Activated CD8-positive, alpha-beta memory T cell treated with anti-CD3 and anti-CD28 coated beads, Interleukin-2, amount 50 U/mL, for 1 hour (primary cell): ENCODE measurements around the gene ZNF189.

Source experiments
- DNase-seq: peaks from one replicate; pipeline ENCODE4 v3.0.0-alpha.2; 2020; ENCODE audit errors: extremely low read depth

Gene ZNF189

DNA sequence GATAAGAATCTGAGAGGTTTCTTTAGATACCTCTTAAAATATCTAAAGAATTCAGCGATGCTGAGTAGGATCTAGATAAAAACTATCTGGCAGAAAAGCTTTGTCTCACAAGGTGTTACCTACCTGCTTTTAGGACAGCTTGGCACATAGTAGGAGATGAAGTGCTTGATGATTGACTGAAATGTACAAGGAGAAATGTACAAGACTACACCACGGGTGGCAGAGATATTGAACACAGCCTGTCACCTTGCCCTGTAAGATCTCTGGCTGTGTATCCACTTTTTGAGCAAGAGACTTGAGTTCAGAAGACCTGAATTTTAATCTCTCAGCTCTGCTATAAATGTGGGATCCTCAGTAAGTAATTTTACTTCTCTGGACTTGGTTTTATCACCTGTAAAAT lies 21.2 kb downstream of the ZNF189 start:
- no peak for DNase-seq

DNA sequence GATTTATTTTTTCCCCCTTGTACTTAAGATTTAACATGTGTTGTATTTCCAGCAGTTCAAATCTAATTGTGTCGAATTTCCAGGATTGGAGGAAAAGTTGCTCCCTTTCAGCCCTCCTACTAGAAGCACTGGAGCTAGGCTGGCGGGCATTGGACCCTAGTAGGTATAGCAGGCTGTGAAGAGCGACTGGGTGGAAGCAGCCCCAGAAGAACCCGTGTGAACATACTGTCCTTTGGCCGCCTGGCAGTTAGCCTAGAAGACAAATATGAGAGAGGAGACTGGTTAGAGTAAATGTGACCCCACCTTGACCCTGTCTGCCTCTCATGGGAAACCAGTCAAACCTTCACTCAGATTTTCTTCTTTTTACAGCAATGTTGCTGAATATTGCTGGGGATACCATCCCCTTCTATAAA lies 23.0 kb downstream of the ZNF189 start:
- DNase-seq = no peak

DNA sequence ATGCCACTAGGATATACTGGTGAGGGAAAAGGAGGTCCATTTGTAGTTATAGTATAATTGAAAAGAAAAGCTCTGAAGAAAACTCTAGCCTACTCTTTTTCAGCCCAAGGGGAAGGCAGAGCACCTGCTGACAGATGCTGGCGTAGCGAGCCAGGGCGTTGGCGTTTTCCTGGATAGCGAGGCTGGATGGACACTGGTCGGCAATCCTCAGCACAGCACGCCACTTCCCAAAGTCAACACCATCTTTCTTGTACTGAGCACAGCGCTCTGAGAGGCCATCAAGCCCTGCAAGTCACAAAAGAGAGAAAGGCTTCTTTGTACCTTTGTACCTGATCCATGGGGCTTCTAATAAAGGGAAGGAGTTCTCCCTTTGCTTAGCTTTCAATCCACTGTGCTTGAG lies 28.7 kb downstream of the ZNF189 start:
- no peak for DNase-seq

DNA sequence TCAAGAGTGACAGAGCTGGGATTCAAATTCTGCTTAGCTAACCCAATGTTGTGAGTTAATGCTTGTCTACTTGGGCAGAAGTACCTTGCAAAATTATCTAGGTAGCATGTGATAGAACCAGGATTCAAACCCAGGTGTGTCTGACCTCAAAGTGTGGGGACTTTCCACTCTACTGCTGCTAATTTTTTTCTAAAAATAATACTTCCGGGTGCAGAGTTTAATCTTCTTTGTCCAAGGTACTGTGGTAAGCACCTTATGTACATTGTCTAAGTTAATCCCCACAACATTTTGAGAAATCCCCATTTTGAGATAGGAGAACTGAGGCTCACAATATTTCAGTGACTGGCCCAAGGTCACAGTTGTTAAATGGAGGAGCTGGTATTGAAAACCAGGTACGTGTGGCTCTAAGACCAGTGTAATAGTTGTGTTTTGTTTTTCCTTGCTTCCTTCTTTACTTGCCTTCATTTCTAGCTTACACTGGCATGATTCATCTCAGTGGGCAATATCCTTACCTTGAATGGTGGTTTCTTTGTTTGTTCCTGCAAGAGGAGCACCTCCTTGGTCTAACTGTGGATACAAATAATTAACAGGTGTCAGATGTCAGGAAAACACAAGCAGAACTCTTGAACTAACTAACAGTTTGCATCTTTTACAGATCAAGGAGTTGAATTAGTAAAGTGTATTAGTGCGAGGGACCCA lies 29.5 kb downstream of the ZNF189 start:
- no peak for DNase-seq

DNA sequence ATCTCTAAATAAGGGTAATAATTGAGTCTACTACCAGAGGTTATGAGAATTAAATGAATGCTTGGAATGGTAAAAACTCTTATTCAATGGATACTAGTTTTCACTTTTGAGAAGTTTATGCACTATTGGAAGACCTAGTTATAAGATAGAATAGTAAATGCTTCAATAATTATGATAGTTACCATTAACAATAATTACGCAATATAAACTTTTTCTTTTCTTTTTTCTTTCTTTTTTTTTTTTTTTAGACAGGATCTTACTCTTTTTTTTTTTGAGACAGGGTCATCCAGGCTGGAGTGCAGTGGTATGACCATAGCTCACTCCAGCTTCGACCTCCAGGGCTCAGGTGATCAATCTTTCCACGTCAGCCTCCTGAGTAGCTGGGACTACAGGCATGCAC lies 30.3 kb downstream of the ZNF189 start:
- DNase-seq = no peak

DNA sequence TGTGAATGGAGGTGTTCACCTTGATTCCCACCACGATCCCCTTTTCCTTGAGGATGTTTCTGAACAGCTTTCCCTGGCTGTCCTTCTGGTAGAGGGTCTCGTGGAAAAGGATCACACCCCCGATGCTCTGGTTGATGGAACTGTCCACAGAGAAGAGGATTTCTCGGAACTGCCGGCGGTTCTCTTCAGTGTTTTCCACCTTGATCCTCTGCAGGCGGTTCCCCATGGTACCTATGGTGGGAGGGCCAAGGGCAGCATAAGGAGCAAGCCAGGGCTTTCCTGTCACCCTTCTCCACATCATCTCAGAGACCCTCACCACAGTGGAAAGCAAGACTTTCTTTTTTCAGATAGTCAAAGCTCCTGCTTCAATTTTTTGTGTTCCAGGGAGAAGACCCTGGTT lies 31.1 kb downstream of the ZNF189 start:
- DNase-seq = no peak

DNA sequence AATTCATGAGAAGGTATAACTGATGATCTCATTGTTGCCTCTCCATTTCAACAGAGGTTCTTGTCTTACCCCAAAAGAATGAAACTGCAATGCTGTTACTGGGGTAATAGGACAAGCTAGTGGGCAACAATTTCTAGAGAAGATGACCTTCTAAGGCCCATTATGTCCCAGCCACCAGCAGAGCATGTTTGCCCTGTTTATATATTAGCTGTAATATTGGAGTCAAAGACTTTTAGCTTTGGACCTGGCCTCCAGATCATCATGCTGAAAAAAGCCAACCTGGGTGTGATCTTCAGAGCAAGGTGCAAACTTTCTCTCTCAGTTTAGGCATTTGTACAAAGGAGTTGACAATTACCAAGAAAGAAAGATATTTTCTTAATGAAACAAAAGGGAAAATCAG lies 33.5 kb downstream of the ZNF189 start:
- DNase-seq = no peak

DNA sequence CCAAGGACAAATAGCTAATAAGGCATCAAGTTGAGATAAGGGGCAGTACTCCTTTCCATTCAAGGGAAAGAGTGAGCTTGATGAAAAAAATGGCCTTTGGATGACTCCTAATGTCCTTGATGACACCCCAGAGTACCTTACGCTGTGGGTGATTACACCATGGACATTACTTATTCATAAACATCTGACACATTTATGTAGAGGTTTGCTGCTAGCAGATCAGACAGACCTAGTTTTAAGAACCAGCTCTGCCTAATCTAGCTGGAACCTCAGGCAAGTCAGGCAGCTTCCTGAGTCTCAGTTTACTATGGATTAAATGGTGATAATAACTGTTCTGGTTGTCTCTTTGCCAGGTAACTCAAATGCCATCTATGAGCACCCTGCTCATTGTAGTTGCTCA lies 34.1 kb downstream of the ZNF189 start:
- DNase-seq = no peak

DNA sequence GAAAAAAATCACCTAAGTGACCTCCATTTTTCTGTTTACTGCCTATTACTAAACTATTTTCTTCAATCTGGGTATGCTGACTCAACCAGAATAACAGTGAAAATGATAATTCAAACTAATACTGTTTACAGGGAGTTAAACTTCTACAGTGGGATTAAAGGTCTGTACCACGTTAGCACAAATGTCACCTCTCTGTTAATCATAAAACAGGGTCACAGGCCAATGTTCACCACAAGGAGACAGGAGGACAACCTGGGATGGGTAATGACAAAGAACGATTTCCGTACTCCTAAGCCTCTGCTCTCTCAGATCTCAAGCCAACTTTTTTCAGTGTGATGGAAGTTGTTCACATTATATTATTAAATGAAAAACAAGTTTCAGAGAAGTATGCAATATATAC lies 34.6 kb downstream of the ZNF189 start:
- no peak for DNase-seq

DNA sequence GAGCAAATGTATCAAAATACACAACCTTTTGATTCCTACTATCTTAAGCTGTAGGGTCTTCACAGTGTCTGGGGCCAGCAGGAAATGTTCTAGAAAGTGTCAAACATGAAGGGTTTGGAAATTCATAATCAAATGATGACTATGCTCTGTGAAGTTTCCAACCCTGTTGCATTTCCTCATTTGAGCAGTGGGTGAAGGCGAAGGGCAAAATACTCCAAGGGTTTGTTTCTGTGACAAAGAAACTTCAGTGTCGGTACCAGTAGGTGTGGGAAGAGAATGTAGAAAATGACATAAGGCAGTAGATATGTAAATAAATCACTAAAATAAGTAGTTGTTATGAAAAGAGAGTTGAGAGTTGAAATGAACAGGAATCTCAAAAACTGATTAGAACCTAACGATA lies 36.3 kb downstream of the ZNF189 start:
- no peak for DNase-seq

DNA sequence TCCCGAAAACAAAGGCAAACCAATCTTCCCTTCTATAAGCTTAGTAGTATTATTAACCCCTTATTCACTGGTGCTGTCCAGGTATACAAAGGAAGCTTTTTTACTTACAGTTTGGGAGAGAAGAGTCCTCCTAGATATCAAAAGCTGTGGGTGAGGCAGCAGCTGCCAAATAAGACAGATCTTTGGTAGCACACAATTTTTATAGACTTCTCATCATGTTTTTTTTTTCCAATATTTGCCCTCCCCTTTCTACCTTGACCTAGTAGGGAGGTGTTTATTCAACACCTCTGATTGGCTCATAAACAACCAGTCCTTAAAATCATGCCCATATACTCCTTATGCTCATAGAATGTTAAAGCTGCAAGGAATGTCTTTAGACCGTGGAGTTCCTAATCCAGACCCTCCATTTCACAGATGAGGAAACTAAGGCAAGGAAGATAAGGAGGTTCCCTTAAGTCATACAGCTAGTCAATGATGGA lies 37.0 kb downstream of the ZNF189 start, which contains the start of gene ALDOB:
Gene ALDOB, minus strand, starts transcription at position 174 of the 479 bp plus-strand sequence. CDS start 4,887 bp downstream, outside the sequence.
- DNase-seq = no peak

DNA sequence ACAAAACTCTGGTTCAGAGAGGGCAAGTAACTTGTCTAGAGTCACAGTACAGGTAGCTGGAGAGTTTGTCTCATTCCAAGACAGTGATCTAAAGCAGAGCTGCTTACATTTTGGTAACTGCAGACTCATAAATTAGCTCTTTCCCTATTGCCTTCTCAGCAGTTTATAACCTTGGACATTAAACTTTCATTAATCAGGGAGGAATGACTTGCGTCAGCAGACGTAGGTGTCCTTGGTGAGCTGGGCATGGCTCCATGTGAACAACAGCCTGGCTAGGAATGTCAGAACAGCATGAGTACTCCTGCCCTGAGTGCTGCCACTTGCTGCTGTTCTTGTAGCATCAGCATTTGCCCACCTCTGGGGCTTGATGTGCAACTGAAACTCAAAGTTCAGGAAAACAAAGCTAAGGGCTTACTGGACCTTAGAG lies 39.2 kb downstream of the ZNF189 start:
- DNase-seq = no peak

DNA sequence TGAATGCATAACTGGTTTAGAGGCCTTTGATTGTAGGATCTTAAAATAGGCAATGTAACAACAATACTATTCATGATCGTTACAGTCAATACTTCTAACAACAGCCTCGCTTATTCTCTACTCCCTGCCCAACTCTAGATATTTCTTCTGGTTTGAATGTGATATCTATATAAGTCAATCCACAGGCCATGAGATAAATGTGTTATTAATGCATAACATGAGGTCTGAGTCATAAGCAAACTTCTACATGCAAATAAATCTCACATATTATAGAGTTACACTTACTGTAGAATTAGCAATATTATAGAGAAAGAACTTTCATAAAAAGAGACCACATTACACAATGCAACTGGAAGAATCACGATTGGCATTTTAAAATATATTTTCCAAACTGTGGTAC lies 39.9 kb downstream of the ZNF189 start:
- DNase-seq = no peak

DNA sequence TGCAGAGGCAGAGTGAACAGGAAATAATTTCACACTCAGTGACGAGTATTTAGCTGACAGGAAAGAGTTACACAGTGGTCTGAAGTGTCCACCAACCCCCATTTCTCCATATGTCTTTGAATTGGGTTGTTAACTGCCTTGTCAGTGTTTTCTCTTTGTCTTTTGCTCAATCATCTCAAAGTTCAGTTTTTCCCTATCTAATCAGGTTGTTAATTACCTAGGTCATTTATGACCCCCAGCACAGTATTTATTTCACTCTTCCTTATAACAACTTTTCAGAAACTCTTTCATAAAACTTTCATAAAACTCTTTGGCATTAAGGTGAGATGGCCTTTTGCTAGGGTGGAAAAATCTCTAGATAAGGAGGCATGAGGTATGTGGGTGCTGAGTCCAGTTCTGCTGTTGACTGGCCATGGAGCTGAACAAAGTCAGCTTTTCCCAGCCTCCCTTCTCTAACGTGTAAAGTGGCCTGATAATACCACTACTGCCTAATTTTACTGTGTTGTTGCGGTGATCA lies 42.1 kb downstream of the ZNF189 start:
- no peak for DNase-seq

DNA sequence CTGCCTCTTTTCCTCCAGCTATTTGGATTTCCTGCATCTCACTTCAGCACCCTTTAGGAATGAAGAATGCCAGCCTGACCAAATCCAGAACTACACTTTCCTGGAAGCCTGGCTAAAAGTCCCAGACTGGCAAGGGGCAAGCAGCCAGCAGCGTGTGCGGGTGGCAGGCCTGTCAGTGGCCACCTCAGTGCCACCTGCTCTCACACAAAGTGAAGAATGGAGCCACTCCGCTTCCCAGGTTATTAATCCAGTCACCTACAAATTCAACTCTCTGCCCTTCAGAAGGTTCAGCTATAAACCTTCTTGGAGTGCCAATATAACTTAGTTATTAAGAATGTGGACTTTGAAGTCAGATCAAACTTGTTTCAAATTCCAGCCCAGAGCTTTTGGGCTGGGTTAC lies 43.7 kb downstream of the ZNF189 start:
- DNase-seq = no peak

DNA sequence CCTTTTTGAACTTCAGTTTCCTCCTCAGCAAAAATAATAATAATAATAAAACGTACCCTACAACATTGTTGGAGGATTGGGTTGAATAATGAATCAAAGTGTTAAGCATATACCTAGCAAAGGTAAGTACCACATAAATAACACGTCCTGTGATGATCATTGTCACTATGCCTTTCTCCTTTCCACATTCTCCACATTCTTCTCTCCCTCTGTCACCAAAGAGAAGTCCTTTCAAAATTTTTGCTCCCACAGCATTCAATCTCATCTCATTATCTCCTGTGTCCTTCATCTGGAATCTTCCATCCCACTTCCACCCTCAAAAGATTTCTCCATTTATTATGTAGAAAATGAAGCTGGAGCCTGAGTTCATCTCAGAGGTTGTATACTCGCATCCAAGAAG lies 44.1 kb downstream of the ZNF189 start:
- no peak for DNase-seq

DNA sequence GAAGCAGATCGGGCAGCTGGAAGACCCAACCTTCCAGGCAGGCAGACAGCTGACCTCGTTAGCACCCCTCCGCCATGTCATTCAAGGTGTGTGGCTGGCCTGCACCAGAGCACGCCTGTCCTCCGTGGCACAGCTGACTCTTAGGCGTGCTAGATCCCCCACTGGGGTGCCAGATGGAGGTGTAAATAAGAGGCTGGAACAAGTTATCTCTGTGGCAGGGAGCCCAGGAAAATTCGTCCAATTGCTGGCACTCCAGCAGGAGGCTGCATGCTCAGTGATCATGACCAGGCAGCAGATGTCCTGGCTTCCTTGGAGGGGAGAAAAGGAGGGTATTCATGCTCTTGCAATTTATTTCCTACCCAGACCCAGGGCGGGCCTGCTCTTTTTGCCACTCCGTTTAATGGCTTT lies 44.7 kb downstream of the ZNF189 start:
- DNase-seq = no peak

DNA sequence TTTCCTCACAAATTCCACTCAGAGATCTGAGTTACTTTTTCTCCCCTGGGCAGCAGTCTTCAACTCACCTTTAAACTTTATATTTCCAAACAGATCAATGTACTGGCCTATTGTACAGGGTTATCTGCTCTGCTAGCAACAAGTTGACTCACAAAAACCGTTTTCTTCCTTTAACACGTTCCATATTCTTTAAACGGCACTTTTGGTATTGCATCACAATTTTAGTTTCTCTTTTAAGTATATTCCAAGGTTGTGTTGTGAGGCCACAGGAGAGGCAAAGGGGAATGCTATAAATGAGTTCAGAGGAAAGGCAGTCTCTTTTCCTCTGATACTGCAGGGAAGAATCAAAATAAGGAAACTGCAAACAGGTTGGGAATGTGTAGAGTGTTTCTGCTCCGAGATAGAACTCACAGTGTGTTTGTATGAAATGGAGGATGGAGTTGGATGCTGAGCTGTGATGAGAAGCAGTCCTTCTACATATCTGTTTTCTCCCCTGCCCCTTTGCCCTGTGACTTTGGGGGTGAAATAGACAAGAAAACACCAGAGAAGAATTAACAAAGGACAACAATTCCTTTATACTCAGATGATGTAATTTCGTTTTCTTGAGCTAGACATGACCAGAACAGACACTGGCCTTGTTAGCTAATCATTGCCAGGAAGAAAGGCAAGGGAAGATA lies 46.8 kb downstream of the ZNF189 start:
- no peak for DNase-seq

DNA sequence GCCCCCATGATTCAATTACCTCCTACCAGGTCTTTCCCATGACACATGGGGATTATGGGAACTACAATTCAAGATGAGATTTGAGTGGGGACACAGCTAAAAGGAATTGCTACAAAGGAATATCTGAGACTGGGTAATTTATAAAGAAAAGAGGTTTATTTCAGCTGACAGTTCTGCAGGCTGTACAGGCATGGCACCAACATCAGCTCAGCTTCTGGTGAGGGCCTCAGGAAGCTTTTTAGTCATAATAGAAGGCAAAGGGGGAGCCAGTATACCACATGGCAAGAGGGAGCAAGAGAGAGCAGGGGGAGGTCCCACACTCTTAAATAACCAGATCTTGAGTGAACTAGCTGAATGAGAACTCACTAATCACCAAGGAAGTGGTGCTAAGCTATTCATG lies 48.1 kb downstream of the ZNF189 start:
- no peak for DNase-seq

DNA sequence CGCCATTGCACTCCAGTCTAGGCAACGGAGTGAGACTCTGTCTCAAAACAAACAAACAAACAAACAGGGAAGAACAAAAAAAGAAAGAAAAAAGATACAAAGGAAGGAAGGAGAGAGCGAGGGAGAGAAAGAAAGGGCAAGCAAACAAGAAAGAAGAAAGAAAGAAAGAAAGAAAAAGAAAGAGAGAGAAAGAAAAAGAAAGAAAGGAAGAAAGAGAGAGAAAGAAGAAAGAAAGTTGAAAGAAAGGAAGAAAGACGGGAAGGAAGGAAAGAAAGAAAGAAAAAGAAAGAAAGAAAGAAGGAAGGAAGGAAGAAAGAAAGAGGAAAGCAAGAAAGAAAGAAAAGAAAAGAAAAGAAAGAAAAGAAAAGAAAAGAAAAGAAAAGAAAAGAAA lies 50.0 kb downstream of the ZNF189 start:
- no peak for DNase-seq

DNA sequence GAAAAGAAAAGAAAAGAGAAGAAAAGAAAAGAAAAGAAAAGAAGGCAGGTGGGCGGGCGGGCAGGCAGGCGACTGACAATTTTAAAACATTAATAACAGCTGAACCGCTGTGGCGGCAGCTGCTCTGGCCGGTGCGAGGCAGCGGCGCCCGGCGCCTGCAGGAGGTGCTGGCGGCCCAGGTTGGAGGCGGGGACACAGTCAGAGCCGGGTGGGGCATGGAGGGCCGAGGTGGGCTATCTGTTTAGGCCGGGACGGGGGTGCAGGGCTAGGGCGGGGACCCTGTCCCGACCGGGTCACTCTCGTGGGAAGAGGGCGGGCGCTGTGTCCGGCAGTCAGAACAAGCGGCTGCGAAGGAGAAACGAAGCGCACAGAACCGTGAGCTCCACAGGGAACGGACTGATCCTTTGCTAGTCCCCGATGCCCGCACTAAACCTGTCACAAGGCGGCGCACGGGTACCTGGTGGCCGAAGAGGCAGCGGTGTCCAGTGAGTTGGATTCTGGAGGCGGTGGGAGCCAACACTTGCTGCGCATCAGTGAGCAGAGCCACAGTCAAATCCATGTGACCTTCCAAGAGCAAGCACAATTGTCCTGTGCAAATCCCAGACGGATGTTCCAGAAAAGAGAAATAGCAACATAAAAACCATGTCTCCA lies 50.5 kb downstream of the ZNF189 start:
- no peak for DNase-seq

DNA sequence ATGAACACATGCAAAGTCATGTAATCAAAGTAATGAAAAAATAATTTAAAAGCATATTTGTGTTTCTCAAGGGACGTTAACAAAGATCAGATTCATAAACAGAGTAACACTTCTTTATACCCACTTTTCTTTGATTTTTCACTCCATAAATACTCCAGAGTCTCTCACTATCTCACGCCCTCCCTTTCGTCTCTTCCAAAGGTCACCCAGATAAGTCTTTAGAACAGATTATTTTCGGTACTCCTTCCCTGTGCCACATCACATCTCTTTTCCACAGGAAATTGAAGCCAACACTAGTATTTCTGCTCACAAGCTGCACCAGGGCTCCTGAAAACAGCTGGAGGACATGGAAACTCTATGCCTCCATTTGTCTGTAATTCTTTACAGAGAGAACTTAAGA lies 52.3 kb downstream of the ZNF189 start:
- DNase-seq = no peak

DNA sequence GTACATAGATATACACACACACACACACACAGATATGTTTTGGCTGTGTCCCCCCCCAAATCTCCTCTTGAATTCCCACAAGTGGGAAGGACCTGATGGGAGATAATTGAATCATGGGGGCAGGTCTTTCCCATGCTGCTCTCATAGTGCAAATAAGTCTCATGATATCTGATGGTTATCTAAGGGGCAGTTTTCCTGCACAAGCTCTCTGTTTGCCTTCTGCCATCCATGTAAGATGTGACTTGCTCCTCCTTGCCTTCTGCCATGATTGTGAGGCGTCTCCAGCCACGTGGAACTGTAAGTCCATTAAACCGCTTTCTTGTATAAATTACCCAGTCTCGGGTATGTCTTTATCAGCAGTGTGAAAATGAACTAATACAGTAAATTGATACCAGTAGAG lies 52.8 kb downstream of the ZNF189 start:
- DNase-seq = no peak
